ENCODE results near the gene USP17L15.
"Not testable (repeated sequence)": the region's sequence is repeated elsewhere in the genome, so short reads cannot be mapped to it uniquely, and the experiment has no call there.

Gene USP17L15

GRCh38 chr4:9234085-9234484 is at the start of gene USP17L15:
USP17L15 (plus strand) TSS chr4:9234385; CDS start chr4:9234385, 0 bp downstream.
- H3K9me3 Mint-ChIP-seq; DNase-seq; H3K4me1 Mint-ChIP-seq; H3K36me3 Mint-ChIP-seq; ATAC-seq (replicated peaks); H3K27me3 Mint-ChIP-seq; H3K27ac Mint-ChIP-seq; H3K4me3 Mint-ChIP-seq: not testable (repeated sequence)

GRCh38 chr4:9210357-9210756 is 23.8 kb upstream of the USP17L15 start, which contains the start of gene USP17L10:
USP17L10 (plus strand) TSS chr4:9210657; CDS start chr4:9210657, 0 bp downstream.
- not testable (repeated sequence) for H3K4me3 Mint-ChIP-seq; DNase-seq; ATAC-seq (replicated peaks); H3K9me3 Mint-ChIP-seq; H3K27ac Mint-ChIP-seq; H3K4me1 Mint-ChIP-seq; H3K27me3 Mint-ChIP-seq; H3K36me3 Mint-ChIP-seq

- ATAC-seq (replicated peaks); H3K27ac Mint-ChIP-seq; H3K36me3 Mint-ChIP-seq; H3K27me3 Mint-ChIP-seq; H3K9me3 Mint-ChIP-seq; H3K4me1 Mint-ChIP-seq; DNase-seq; H3K4me3 Mint-ChIP-seq: not testable (repeated sequence)
Observed at GRCh38 chr4:9214701-9215100, 19.5 kb upstream of the USP17L15 start.

- H3K9me3 Mint-ChIP-seq; H3K4me3 Mint-ChIP-seq; H3K27me3 Mint-ChIP-seq; H3K4me1 Mint-ChIP-seq; H3K36me3 Mint-ChIP-seq; ATAC-seq (replicated peaks); DNase-seq; H3K27ac Mint-ChIP-seq: not testable (repeated sequence)
Observed at GRCh38 chr4:9215105-9215504, 19.1 kb upstream of the USP17L15 start, which contains the start of gene USP17L11. USP17L11 (plus strand) TSS chr4:9215405; CDS start chr4:9215405, 0 bp downstream.

- not testable (repeated sequence) for H3K9me3 Mint-ChIP-seq; H3K27ac Mint-ChIP-seq; H3K4me1 Mint-ChIP-seq; H3K4me3 Mint-ChIP-seq; H3K36me3 Mint-ChIP-seq; DNase-seq; ATAC-seq (replicated peaks); H3K27me3 Mint-ChIP-seq
Observed at GRCh38 chr4:9219852-9220251, 14.3 kb upstream of the USP17L15 start, which contains the start of gene USP17L12. USP17L12 (plus strand) TSS chr4:9220152; CDS start chr4:9220152, 0 bp downstream.

- H3K27ac Mint-ChIP-seq, H3K4me3 Mint-ChIP-seq, DNase-seq: not testable (repeated sequence)
Observed at GRCh38 chr4:9224596-9224995, 9.6 kb upstream of the USP17L15 start, which contains the start of gene USP17L13. USP17L13 (plus strand) TSS chr4:9224896; CDS start chr4:9224896, 0 bp downstream.

GRCh38 chr4:9230249-9230648 is 3.9 kb upstream of the USP17L15 start:
- ATAC-seq (replicated peaks); H3K4me1 Mint-ChIP-seq; DNase-seq; H3K36me3 Mint-ChIP-seq; H3K9me3 Mint-ChIP-seq; H3K27me3 Mint-ChIP-seq; H3K4me3 Mint-ChIP-seq; H3K27ac Mint-ChIP-seq: not testable (repeated sequence)

More at GRCh38 chr4:9224596-9224995, 9.6 kb upstream of the USP17L15 start, which contains the start of gene USP17L13:
- ATAC-seq (replicated peaks); H3K9me3 Mint-ChIP-seq; H3K27me3 Mint-ChIP-seq; H3K36me3 Mint-ChIP-seq; H3K4me1 Mint-ChIP-seq: not testable (repeated sequence)

GRCh38 chr4:9238461-9238860 is 4.3 kb downstream of the USP17L15 start:
- DNase-seq; H3K4me3 Mint-ChIP-seq; H3K36me3 Mint-ChIP-seq; H3K27me3 Mint-ChIP-seq; H3K27ac Mint-ChIP-seq; H3K9me3 Mint-ChIP-seq; ATAC-seq (replicated peaks); H3K4me1 Mint-ChIP-seq: not testable (repeated sequence)

- not testable (repeated sequence) for H3K36me3 Mint-ChIP-seq; H3K4me1 Mint-ChIP-seq; ATAC-seq (replicated peaks); H3K4me3 Mint-ChIP-seq; H3K27me3 Mint-ChIP-seq; H3K9me3 Mint-ChIP-seq; H3K27ac Mint-ChIP-seq; DNase-seq
Observed at GRCh38 chr4:9243579-9243978, 9.4 kb downstream of the USP17L15 start, which contains the start of gene USP17L17. USP17L17 (plus strand) TSS chr4:9243879; CDS start chr4:9243879, 0 bp downstream.

GRCh38 chr4:9247953-9248680 is 13.9 kb downstream of the USP17L15 start, which contains the start of gene USP17L18:
USP17L18 (plus strand) TSS chr4:9248630; CDS start chr4:9248630, 0 bp downstream.
- not testable (repeated sequence) for H3K36me3 Mint-ChIP-seq; DNase-seq; ATAC-seq (replicated peaks); H3K9me3 Mint-ChIP-seq; H3K4me1 Mint-ChIP-seq; H3K27ac Mint-ChIP-seq; H3K27me3 Mint-ChIP-seq; H3K4me3 Mint-ChIP-seq

GRCh38 chr4:9253078-9253477 is 18.9 kb downstream of the USP17L15 start, which contains the start of gene USP17L19:
USP17L19 (plus strand) TSS chr4:9253378; CDS start chr4:9253378, 0 bp downstream.
- not testable (repeated sequence) for DNase-seq; H3K9me3 Mint-ChIP-seq; H3K27ac Mint-ChIP-seq; H3K27me3 Mint-ChIP-seq; H3K4me1 Mint-ChIP-seq; ATAC-seq (replicated peaks); H3K36me3 Mint-ChIP-seq; H3K4me3 Mint-ChIP-seq

GRCh38 chr4:9257824-9258223 is 23.6 kb downstream of the USP17L15 start, which contains the start of gene USP17L20:
USP17L20 (plus strand) TSS chr4:9258124; CDS start chr4:9258124, 0 bp downstream.
- not testable (repeated sequence) for H3K36me3 Mint-ChIP-seq; H3K4me3 Mint-ChIP-seq; H3K4me1 Mint-ChIP-seq; ATAC-seq (replicated peaks); H3K27ac Mint-ChIP-seq; DNase-seq; H3K27me3 Mint-ChIP-seq; H3K9me3 Mint-ChIP-seq

GRCh38 chr4:9262572-9262971 is 28.4 kb downstream of the USP17L15 start, which contains the start of gene USP17L21:
USP17L21 (plus strand) TSS chr4:9262872; CDS start chr4:9262872, 0 bp downstream.
- ATAC-seq (replicated peaks); H3K4me1 Mint-ChIP-seq: not testable (repeated sequence)

GRCh38 chr4:9267319-9267718 is 33.1 kb downstream of the USP17L15 start, which contains the start of gene USP17L22:
USP17L22 (plus strand) TSS chr4:9267619; CDS start chr4:9267619, 0 bp downstream.
- not testable (repeated sequence) for H3K4me1 Mint-ChIP-seq; H3K9me3 Mint-ChIP-seq; H3K27me3 Mint-ChIP-seq; DNase-seq; ATAC-seq (replicated peaks); H3K4me3 Mint-ChIP-seq; H3K27ac Mint-ChIP-seq; H3K36me3 Mint-ChIP-seq

More at GRCh38 chr4:9262572-9262971, 28.4 kb downstream of the USP17L15 start, which contains the start of gene USP17L21:
- not testable (repeated sequence) for H3K9me3 Mint-ChIP-seq, DNase-seq, H3K36me3 Mint-ChIP-seq, H3K27me3 Mint-ChIP-seq, H3K4me3 Mint-ChIP-seq, H3K27ac Mint-ChIP-seq

All from stimulated activated naive B cell treated with anti-CD40 and anti-IgM and Interleukin-4, amounts not matched to agents 10 μg/mL and 1 μg/mL and 100 μg/mL, for 72 hours (primary cell).